PFSK-1 (cell line): Measurements from ENCODE around the gene SLC17A9.

Experiments used
- FOXP2 ChIP-seq: optimal IDR thresholded peaks from 2 replicates; pipeline ENCODE3; 2011; ENCODE audit warnings: borderline replicate concordance, control low read depth, inconsistent platforms; ENCODE audit not compliant: insufficient read depth; ENCODE audit errors: extremely low read length, extremely low read depth
- POLR2AphosphoS5 ChIP-seq: IDR thresholded peaks from 2 replicates; pipeline ENCODE4 v1.6.1; 2012; ENCODE audit warnings: low read depth, mild to moderate bottlenecking, control low read depth, low read length, moderate library complexity
- REST ChIP-seq, 2 experiments: IDR thresholded peaks; 2 replicates each; pipeline versions ENCODE4 v1.6.1 to v1.8.0; 2011 to 2012; ENCODE audit warnings: low read depth in 2 of 2, low read length in 2 of 2, control low read depth in 1 of 2, inconsistent platforms in 1 of 2, mild to moderate bottlenecking in 1 of 2, moderate library complexity in 1 of 2; ENCODE audit not compliant: insufficient read depth in 1 of 2
- SIN3A ChIP-seq: IDR thresholded peaks from 2 replicates; pipeline ENCODE4 v1.6.1; 2012; ENCODE audit warnings: mild to moderate bottlenecking, low read length, moderate library complexity, borderline replicate concordance; ENCODE audit not compliant: insufficient read depth
- TAF1 ChIP-seq: IDR thresholded peaks from 2 replicates; pipeline ENCODE4 v1.6.1; 2012; ENCODE audit warnings: low read length, control low read depth, borderline replicate concordance; ENCODE audit not compliant: insufficient read depth

The SLC17A9 gene

GRCh38 chr20:62914970-62915457, 37.5 kb upstream of the SLC17A9 start:
- TF ChIP-seq POLR2AphosphoS5 (no peak), TAF1 (no peak), SIN3A (no peak), FOXP2 (no peak), REST (IDR thresholded peaks at IDR 0.05; ENCODE audit: insufficient read depth in 1 of 2, low read depth in 2 of 2, low read length in 2 of 2) (no peak)

- TF ChIP-seq REST (IDR thresholded peaks at IDR 0.05; ENCODE audit: insufficient read depth in 1 of 2, low read depth in 2 of 2, low read length in 2 of 2), result no peak
- no peak for TF ChIP-seq SIN3A
- no peak for TF ChIP-seq FOXP2
- TF ChIP-seq POLR2AphosphoS5, result no peak
- no peak for TF ChIP-seq TAF1
These were observed 35.6 kb upstream of the SLC17A9 start for GRCh38 chr20:62916703-62917476.

GRCh38 chr20:62917720-62918119, 34.8 kb upstream of the SLC17A9 start:
- TF ChIP-seq SIN3A (no peak), REST (IDR thresholded peaks at IDR 0.05; ENCODE audit: insufficient read depth in 1 of 2, low read depth in 2 of 2, low read length in 2 of 2) (no peak), POLR2AphosphoS5 (no peak), FOXP2 (no peak), TAF1 (no peak)

- TF ChIP-seq POLR2AphosphoS5, result no peak
- TF ChIP-seq REST (IDR thresholded peaks at IDR 0.05; ENCODE audit: insufficient read depth in 1 of 2, low read depth in 2 of 2, low read length in 2 of 2), result no peak
- TF ChIP-seq TAF1, result no peak
- TF ChIP-seq SIN3A, result no peak
- TF ChIP-seq FOXP2, result no peak
These were observed 34.4 kb upstream of the SLC17A9 start for GRCh38 chr20:62918147-62918546.

- TF ChIP-seq REST (IDR thresholded peaks at IDR 0.05; ENCODE audit: insufficient read depth in 1 of 2, low read depth in 2 of 2, low read length in 2 of 2) (no peak), POLR2AphosphoS5 (no peak), SIN3A (no peak), FOXP2 (no peak), TAF1 (no peak)
These were observed 33.7 kb upstream of the SLC17A9 start for GRCh38 chr20:62918831-62919230.
